GM20000 (cell line): Measurements from ENCODE around the gene TMC6.
A peak's percentile ranks its signal among the peaks of the same experiment; 100 is the strongest.

Experiments
- DNase-seq: peaks from one replicate; pipeline ENCODE4 v3.0.0; 2012; ENCODE audit warnings: low spot score
- TF ChIP-seq, protein P1 (sequence below): IDR thresholded peaks from 2 replicates; pipeline ENCODE4 v1.5.1; 2012; ENCODE audit warnings: mild to moderate bottlenecking, control low read depth; ENCODE audit errors: extremely low read depth, missing control alignments

The TMC6 gene

DNA sequence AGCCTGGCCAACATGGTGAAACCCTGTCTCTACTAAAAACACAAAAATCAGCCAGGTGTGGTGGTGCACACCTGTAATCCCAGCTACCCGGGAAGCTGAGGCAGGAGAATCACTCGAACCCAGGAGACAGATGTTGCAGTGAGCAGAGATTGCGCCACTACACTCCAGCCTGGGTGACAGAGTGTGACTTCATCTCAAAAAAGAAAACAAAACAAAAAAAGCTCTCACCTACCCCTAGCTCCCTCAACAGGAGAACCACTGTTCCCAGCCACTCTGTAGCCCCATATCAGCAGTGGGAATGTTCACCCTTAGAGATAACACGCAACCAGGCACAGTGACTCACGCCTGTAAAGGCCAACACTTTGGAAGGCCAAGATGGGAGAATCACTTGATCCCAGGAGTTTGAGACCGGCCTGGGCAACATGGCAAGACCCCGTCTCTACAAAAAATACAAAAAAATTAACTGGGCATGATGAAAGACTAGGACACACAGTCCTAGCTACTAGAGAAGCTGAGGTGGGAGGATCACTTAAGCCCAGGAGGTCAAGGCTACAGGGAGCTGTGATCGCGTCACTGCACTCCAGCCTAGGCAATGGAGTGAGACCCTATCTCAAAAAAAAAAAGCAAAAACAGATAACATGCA, 7.4 kb upstream of the TMC6 start:
- no peak for DNase-seq
- TF ChIP-seq, protein P1, sequence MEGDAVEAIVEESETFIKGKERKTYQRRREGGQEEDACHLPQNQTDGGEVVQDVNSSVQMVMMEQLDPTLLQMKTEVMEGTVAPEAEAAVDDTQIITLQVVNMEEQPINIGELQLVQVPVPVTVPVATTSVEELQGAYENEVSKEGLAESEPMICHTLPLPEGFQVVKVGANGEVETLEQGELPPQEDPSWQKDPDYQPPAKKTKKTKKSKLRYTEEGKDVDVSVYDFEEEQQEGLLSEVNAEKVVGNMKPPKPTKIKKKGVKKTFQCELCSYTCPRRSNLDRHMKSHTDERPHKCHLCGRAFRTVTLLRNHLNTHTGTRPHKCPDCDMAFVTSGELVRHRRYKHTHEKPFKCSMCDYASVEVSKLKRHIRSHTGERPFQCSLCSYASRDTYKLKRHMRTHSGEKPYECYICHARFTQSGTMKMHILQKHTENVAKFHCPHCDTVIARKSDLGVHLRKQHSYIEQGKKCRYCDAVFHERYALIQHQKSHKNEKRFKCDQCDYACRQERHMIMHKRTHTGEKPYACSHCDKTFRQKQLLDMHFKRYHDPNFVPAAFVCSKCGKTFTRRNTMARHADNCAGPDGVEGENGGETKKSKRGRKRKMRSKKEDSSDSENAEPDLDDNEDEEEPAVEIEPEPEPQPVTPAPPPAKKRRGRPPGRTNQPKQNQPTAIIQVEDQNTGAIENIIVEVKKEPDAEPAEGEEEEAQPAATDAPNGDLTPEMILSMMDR = no peak

GRCh38 chr17:78134899-78135385, 6.4 kb upstream of the TMC6 start:
- TF ChIP-seq, protein P1 = no peak

GRCh38 chr17:78133971-78134898, 5.7 kb upstream of the TMC6 start:
- peak; percentile 74 for DNase-seq
- TF ChIP-seq, protein P1 = peak; percentile 70

More at GRCh38 chr17:78134899-78135385, 6.4 kb upstream of the TMC6 start:
- DNase-seq = no peak

DNA sequence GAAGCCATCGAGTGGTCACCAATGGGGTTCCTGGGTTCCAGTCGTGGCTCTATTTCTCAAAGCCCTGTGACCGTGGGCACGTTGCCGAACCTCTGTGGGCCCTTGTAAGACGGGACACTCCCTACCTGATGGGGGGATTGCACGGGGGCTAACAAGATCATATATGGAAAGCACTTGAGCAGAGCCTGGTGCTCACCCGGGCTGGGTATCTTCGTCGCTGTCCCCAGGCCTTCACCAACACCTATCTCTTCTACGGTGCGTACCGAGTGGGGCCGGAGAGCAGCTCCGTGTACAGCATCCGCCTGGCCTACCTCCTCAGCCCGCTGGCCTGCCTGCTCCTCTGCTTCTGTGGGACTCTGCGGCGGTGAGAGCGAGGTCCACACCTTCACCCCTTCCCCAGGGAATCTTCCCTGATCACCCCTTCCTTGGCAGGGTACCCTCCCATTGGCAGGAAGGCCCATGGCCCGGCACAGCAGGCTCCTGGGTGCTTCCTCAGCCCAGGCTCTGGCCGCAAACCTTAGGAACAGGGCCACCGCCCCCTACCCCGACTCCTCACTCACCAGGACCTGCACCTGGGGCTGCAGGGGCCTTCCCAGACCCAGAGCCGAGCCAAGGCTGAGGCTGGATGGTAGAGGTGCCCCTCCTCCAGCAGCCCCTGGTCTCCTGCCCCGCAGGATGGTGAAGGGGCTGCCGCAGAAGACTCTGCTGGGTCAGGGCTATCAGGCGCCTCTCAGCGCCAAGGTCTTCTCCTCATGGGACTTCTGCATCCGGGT, 4.8 kb upstream of the TMC6 start:
- TF ChIP-seq, protein P1 = no peak
- DNase-seq = no peak

DNA sequence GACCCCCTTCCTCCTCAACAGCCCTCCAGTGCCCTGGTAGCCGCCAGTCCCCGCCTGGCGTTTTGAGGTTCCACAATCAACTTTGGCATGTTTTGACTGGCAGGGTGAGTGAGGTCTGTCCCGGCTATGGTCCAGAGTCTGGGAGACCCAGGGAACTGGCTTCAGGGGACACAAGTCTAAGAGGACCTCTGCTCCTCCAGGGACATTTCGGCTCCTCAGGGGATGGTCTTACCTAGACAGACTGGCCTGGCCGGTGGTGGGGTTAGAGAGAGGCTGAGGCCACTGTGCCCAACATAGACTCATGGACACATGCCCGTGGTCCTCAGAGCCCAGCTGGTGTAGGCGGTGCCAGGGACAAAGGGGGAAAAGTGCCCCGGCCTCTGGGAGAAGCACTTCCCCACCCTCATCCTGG, 4.2 kb upstream of the TMC6 start:
- TF ChIP-seq, protein P1 = no peak
- no peak for DNase-seq

- peak; percentile 76 for DNase-seq
- TF ChIP-seq, protein P1 = no peak
Observed at GRCh38 chr17:78132084-78132676, 3.6 kb upstream of the TMC6 start.
